K562 (cell line): ENCODE measurements around the gene AIFM3. TPM values are rescaled to one million over a fixed set of nuclear protein-coding genes. Genes with fewer than 3 reads are reported as not detected.

ENCODE experiments used
- CHCHD3 ChIP-seq: fragments of 250-450 bp; sonication (Bioruptor Pico); IDR thresholded peaks from 2 replicates; pipeline ENCODE4 v2.1.2; 2022; ENCODE audit warnings: mild to moderate bottlenecking
- DDX20 ChIP-seq: fragments of 450-650 bp; IDR thresholded peaks from 2 replicates; pipeline ENCODE4 v1.6.1; 2016; ENCODE audit warnings: missing genetic modification characterization, low read depth, mild to moderate bottlenecking, missing compliant biosample characterization, moderate library complexity
- HDAC1 ChIP-seq, 2 experiments: fragments of 450-650 bp; IDR thresholded peaks; 2 replicates each; pipeline ENCODE4 v1.6.1; 2016 to 2017; ENCODE audit warnings: inconsistent platforms in 1 of 2, mild to moderate bottlenecking in 1 of 2, moderate library complexity in 1 of 2
- MCM3 ChIP-seq: fragments of 450-650 bp; IDR thresholded peaks from 2 replicates; pipeline ENCODE4 v1.6.1; 2016
- MYC ChIP-seq, 2 experiments: fragments of 250-450 bp in 1 of 2; sonication (Bioruptor Pico) in 1 of 2; IDR thresholded peaks; 2 replicates each; pipeline versions ENCODE4 v1.5.1 to v1.6.1; 2012 to 2021; ENCODE audit warnings: low read depth in 2 of 2, borderline replicate concordance in 1 of 2, improper control_type of control experiment in 1 of 2, low read length in 1 of 2, mild to moderate bottlenecking in 1 of 2, moderate library complexity in 1 of 2
- NCOA6 ChIP-seq: fragments of 450-650 bp; IDR thresholded peaks from 2 replicates; pipeline ENCODE4 v1.6.1; 2017; ENCODE audit warnings: mild to moderate bottlenecking
- NR2F6 ChIP-seq: fragments of 450-650 bp; formaldehyde crosslinking; IDR thresholded peaks from 2 replicates; pipeline ENCODE4 v1.4.0; 2020; ENCODE audit warnings: mild to moderate bottlenecking
- PATZ1 ChIP-seq: fragments of 250-450 bp; sonication (Bioruptor Pico); IDR thresholded peaks from 2 replicates; pipeline ENCODE4 v1.5.0; 2020; ENCODE audit warnings: mild to moderate bottlenecking, borderline replicate concordance
- PCBP2 ChIP-seq: fragments of 200-400 bp; formaldehyde crosslinking; IDR thresholded peaks from 2 replicates; pipeline ENCODE4 v1.6.1; 2018; ENCODE audit warnings: low read length, low read depth, mild to moderate bottlenecking, moderate library complexity; ENCODE audit not compliant: poor library complexity, severe bottlenecking
- RBBP5 ChIP-seq: fragments of 200-600 bp; sonication (generic); IDR thresholded peaks from 2 replicates; pipeline ENCODE4 v1.6.1; 2012; ENCODE audit warnings: borderline replicate concordance, mild to moderate bottlenecking, low read length, control low read depth, inconsistent platforms; ENCODE audit not compliant: insufficient read depth, poor library complexity, severe bottlenecking
- RHOXF2B ChIP-seq: fragments of 250-450 bp; sonication (Bioruptor Pico); conservative IDR thresholded peaks from 2 replicates; pipeline ENCODE4 v1.5.1; 2021
- SP1 ChIP-seq: sonication (generic); formaldehyde crosslinking; IDR thresholded peaks from 2 replicates; pipeline ENCODE4 v1.8.1; 2022; ENCODE audit warnings: mild to moderate bottlenecking, missing genetic modification reagents
- ZBTB49 ChIP-seq: sonication (generic); formaldehyde crosslinking; IDR thresholded peaks from 2 replicates; pipeline ENCODE4 v1.8.0; 2022; ENCODE audit warnings: missing genetic modification reagents, mild to moderate bottlenecking, borderline replicate concordance
- ZC3H8 ChIP-seq: fragments of 450-650 bp; IDR thresholded peaks from 2 replicates; pipeline ENCODE4 v1.6.1; 2017
- ZNF140 ChIP-seq: fragments of 250-450 bp; sonication (Bioruptor Pico); IDR thresholded peaks from 2 replicates; pipeline ENCODE4 v1.8.0; 2021; ENCODE audit warnings: moderate library complexity, mild to moderate bottlenecking, inconsistent platforms
- ZNF165 ChIP-seq: fragments of 250-450 bp; sonication (Bioruptor Pico); IDR thresholded peaks from 2 replicates; pipeline ENCODE4 v1.4.0; 2020; ENCODE audit warnings: borderline replicate concordance
- ZNF384 ChIP-seq: IDR thresholded peaks from 2 replicates; pipeline ENCODE4 v1.6.1; 2012; ENCODE audit warnings: low read depth, low read length, improper control_type of control experiment
- ZNF57 ChIP-seq: fragments of 450-650 bp; formaldehyde crosslinking; IDR thresholded peaks from 2 replicates; pipeline ENCODE4 v1.4.0; 2020; ENCODE audit warnings: mild to moderate bottlenecking, moderate library complexity
- ZNF699 ChIP-seq: fragments of 250-450 bp; sonication (Bioruptor Pico); IDR thresholded peaks from 2 replicates; pipeline ENCODE4 v1.8.0; 2021; ENCODE audit warnings: mild to moderate bottlenecking, moderate library complexity; ENCODE audit not compliant: insufficient replicate concordance
- polyA plus RNA-seq, 8 experiments: library from polyadenylated mRNA; depleted of rRNA in 4 of 8; stranded (reverse) in 5 of 8; unstranded in 3 of 8; fragments of >200 nt; fragmentation: Nextera tagmentation in 2 of 8; fragmentation: Illumina TruSeq in 1 of 8; extraction: Ambion mirVana in 2 of 8; extraction: Trizol in 1 of 8; gene quantifications; 2 replicates each; pipeline versions ENCODE4 v1.2.1 to v1.2.3, GENCODE V29; 2011 to 2014; ENCODE audit warnings: inconsistent platforms in 1 of 8, missing spikeins in 1 of 8
- total RNA-seq, 7 experiments: library from RNA; depleted of rRNA in 6 of 7; stranded (reverse); fragments of >200 nt in 6 of 7; fragmentation: Illumina TruSeq in 2 of 7; extraction: Trizol in 2 of 7; gene quantifications; 2 replicates each; pipeline versions ENCODE4 v1.2.1 to v1.2.3, GENCODE V29; 2011 to 2021; ENCODE audit warnings: low replicate concordance in 1 of 7
- TF ChIP-seq, protein P1 (sequence below): sonication (generic); formaldehyde crosslinking; IDR thresholded peaks from 2 replicates; pipeline ENCODE4 v1.8.0; 2022; ENCODE audit warnings: mild to moderate bottlenecking, missing genetic modification reagents

Gene AIFM3
- total and polyA plus RNA-seq, 9 of the 15 experiments (the other 6 are each of a cell fraction or from before 2014, with no cell fraction given): 0.03 to 0.20 (median 0.07) TPM; not detected in 1

GRCh38 chr22:21013657-21014201 is 46.7 kb downstream of the AIFM3 start (continued):
- TF ChIP-seq PCBP2 (no peak), ZNF57 (CRISPR knock-in tag) (peak; percentile 86; the same call in 1 of the 2 replicates), CHCHD3 (CRISPR knock-in tag) (peak; percentile 96), PATZ1 (CRISPR knock-in tag) (no peak), ZBTB49 (no peak), ZNF699 (no peak), RBBP5 (peak; percentile 66), ZNF384 (no peak), NCOA6 (no peak), RHOXF2B (CRISPR knock-in tag) (no peak), MYC (IDR thresholded peaks at IDR 0.05; ENCODE audit: low read depth, low read length) (no peak), MYC (CRISPR knock-in tag; IDR thresholded peaks at IDR 0.05; ENCODE audit: borderline replicate concordance, low read depth) (peak; percentile 40; the same call in 1 of the 2 replicates), SP1 (CRISPR knock-in tag) (no peak), ZNF140 (CRISPR knock-in tag) (no peak), MCM3 (no peak), HDAC1 (IDR thresholded peaks at IDR 0.05) (no peak), DDX20 (tag) (no peak), NR2F6 (CRISPR knock-in tag) (peak; percentile 92), ZC3H8 (no peak), ZNF165 (CRISPR knock-in tag) (peak; percentile 89)
- TF ChIP-seq, protein P1, sequence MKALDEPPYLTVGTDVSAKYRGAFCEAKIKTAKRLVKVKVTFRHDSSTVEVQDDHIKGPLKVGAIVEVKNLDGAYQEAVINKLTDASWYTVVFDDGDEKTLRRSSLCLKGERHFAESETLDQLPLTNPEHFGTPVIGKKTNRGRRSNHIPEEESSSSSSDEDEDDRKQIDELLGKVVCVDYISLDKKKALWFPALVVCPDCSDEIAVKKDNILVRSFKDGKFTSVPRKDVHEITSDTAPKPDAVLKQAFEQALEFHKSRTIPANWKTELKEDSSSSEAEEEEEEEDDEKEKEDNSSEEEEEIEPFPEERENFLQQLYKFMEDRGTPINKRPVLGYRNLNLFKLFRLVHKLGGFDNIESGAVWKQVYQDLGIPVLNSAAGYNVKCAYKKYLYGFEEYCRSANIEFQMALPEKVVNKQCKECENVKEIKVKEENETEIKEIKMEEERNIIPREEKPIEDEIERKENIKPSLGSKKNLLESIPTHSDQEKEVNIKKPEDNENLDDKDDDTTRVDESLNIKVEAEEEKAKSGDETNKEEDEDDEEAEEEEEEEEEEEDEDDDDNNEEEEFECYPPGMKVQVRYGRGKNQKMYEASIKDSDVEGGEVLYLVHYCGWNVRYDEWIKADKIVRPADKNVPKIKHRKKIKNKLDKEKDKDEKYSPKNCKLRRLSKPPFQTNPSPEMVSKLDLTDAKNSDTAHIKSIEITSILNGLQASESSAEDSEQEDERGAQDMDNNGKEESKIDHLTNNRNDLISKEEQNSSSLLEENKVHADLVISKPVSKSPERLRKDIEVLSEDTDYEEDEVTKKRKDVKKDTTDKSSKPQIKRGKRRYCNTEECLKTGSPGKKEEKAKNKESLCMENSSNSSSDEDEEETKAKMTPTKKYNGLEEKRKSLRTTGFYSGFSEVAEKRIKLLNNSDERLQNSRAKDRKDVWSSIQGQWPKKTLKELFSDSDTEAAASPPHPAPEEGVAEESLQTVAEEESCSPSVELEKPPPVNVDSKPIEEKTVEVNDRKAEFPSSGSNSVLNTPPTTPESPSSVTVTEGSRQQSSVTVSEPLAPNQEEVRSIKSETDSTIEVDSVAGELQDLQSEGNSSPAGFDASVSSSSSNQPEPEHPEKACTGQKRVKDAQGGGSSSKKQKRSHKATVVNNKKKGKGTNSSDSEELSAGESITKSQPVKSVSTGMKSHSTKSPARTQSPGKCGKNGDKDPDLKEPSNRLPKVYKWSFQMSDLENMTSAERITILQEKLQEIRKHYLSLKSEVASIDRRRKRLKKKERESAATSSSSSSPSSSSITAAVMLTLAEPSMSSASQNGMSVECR: no peak
